Endothelial cell of umbilical vein (primary cell): ENCODE measurements around the gene CACNA2D3. TPM values are rescaled to one million over a fixed set of nuclear protein-coding genes. Genes with fewer than 3 reads are reported as not detected.

ENCODE experiments used
- BruUV-seq: library from RNA; stranded (reverse); fragments of 400-500 nt; replicated peaks from 2 replicates; lab custom pipeline; 2021; lab: Mats Ljungman, UMichigan
- CTCF ChIA-PET: fragments of 300-600, 350-600 bp; sonication (Branson Sonifier 250); formaldehyde crosslinking; loops from one replicate; lab custom pipeline; 2021; ENCODE audit warnings: antibody characterized with exemption, inconsistent platforms; lab: Charles Lee
- POLR2A ChIA-PET: fragments of 300-600, 350-600 bp; sonication (Branson Sonifier 250); formaldehyde crosslinking; loops from one replicate; lab custom pipeline; 2021; ENCODE audit warnings: antibody characterized with exemption, inconsistent platforms; lab: Charles Lee
- DNase-seq: peaks from one replicate; pipeline ENCODE4 v3.0.0-alpha.2; 2011; ENCODE audit warnings: low read depth, low spot score
- FAIRE-seq: peaks from 2 replicates; lab custom pipeline; 2011; peaks lifted over from hg19 to GRCh38; lab: Jason Lieb, UNC
- H2AFZ ChIP-seq: 2 replicates; pipeline ENCODE4 v1.6.0; 2012; ENCODE audit warnings: low read depth, low read length, control low read depth, inconsistent platforms
- H3K27ac ChIP-seq: 2 replicates; pipeline ENCODE4 v1.5.1; 2011; ENCODE audit warnings: low read depth, mild to moderate bottlenecking, control low read depth, low read length, moderate library complexity; ENCODE audit not compliant: insufficient read depth
- H3K27me3 ChIP-seq, 2 experiments: 2 replicates each; pipeline versions ENCODE4 v1.6.0 to v1.6.1; 2011; ENCODE audit warnings: low read length in 2 of 2, mixed read lengths in 1 of 2; ENCODE audit not compliant: control insufficient read depth in 2 of 2, insufficient read depth in 2 of 2
- H3K36me3 ChIP-seq, 2 experiments: 2 replicates in 1 of 2; 3 replicates in 1 of 2; pipeline ENCODE4 v1.5.1; 2011; ENCODE audit warnings: low read length in 2 of 2, mild to moderate bottlenecking in 1 of 2, moderate library complexity in 1 of 2; ENCODE audit not compliant: control insufficient read depth in 2 of 2, insufficient read depth in 2 of 2; ENCODE audit errors: extremely low read depth in 1 of 2
- H3K4me1 ChIP-seq: 3 replicates; pipeline ENCODE4 v1.5.1; 2011; ENCODE audit warnings: mild to moderate bottlenecking, low read length; ENCODE audit not compliant: control insufficient read depth, insufficient read depth; ENCODE audit errors: extremely low read depth
- H3K4me2 ChIP-seq: 2 replicates; pipeline ENCODE4 v1.6.1; 2011; ENCODE audit warnings: low read length, control low read depth, mixed read lengths; ENCODE audit not compliant: insufficient read depth
- H3K4me3 ChIP-seq, 3 experiments: fragments of 200-600 bp in 1 of 3; sonication (generic), shearing (Covaris generic) in 1 of 3; replicated peaks in 1 of 3; 2 replicates each; pipeline ENCODE4 v1.5.1; 2011 to 2016; ENCODE audit warnings: control low read depth in 3 of 3, low read length in 3 of 3, mild to moderate bottlenecking in 2 of 3, inconsistent platforms in 1 of 3, low read depth in 1 of 3, moderate library complexity in 1 of 3; ENCODE audit not compliant: insufficient read depth in 1 of 3
- H3K79me2 ChIP-seq: 2 replicates; pipeline ENCODE4 v1.6.0; 2012; ENCODE audit warnings: low read length, inconsistent platforms; ENCODE audit not compliant: control insufficient read depth, insufficient read depth
- H3K9ac ChIP-seq: replicated peaks from 2 replicates; pipeline ENCODE3; 2011; ENCODE audit warnings: low read length, control low read depth; ENCODE audit not compliant: insufficient read depth; ENCODE audit errors: extremely low read depth
- H3K9me1 ChIP-seq: replicated peaks from 3 replicates; pipeline ENCODE4 v1.6.0; 2011; ENCODE audit warnings: mild to moderate bottlenecking, low read length; ENCODE audit not compliant: control insufficient read depth, insufficient read depth; ENCODE audit errors: extremely low read depth
- H3K9me3 ChIP-seq: replicated peaks from 2 replicates; pipeline ENCODE4 v1.5.1; 2012; ENCODE audit warnings: low read length, inconsistent platforms; ENCODE audit not compliant: control insufficient read depth, insufficient read depth
- H4K20me1 ChIP-seq: replicated peaks from 2 replicates; pipeline ENCODE3; 2011; ENCODE audit warnings: mild to moderate bottlenecking, low read length; ENCODE audit not compliant: control insufficient read depth, insufficient read depth; ENCODE audit errors: extremely low read depth
- CTCF ChIP-seq, 2 donors: IDR thresholded peaks; 1 replicate in 1 of 2; 2 replicates in 1 of 2; pipeline ENCODE4 v1.5.1; 2011; ENCODE audit warnings: low read length in 2 of 2, mild to moderate bottlenecking in 2 of 2, moderate library complexity in 2 of 2, control low read depth in 1 of 2, inconsistent platforms in 1 of 2, low read depth in 1 of 2; ENCODE audit not compliant: insufficient read depth in 1 of 2; ENCODE audit errors: extremely low read depth in 1 of 2
- EZH2 ChIP-seq: IDR thresholded peaks from 2 replicates; pipeline ENCODE4 v1.6.1; 2012; ENCODE audit warnings: borderline replicate concordance, low read depth, mild to moderate bottlenecking, moderate library complexity, low read length, inconsistent platforms; ENCODE audit not compliant: severe bottlenecking
- FOS ChIP-seq: IDR thresholded peaks from 2 replicates; pipeline ENCODE4 v1.6.1; 2011; ENCODE audit warnings: mild to moderate bottlenecking, low read length, moderate library complexity, borderline replicate concordance; ENCODE audit not compliant: insufficient read depth
- GATA2 ChIP-seq: IDR thresholded peaks from 2 replicates; pipeline ENCODE4 v1.7.0; 2011; ENCODE audit warnings: low read depth, mild to moderate bottlenecking, moderate library complexity, mixed read lengths, low read length; ENCODE audit not compliant: insufficient read length, insufficient read depth
- JUN ChIP-seq: IDR thresholded peaks from 2 replicates; pipeline ENCODE4 v1.6.1; 2011; ENCODE audit warnings: borderline replicate concordance, low read depth; ENCODE audit not compliant: insufficient read length, insufficient read depth
- MAX ChIP-seq: IDR thresholded peaks from 2 replicates; pipeline ENCODE4 v1.6.1; 2011; ENCODE audit not compliant: insufficient read depth, insufficient read length
- MYC ChIP-seq: IDR thresholded peaks from one replicate; pipeline ENCODE4 v1.6.1; 2011; ENCODE audit warnings: mild to moderate bottlenecking, low read depth, low read length
- POLR2A ChIP-seq: IDR thresholded peaks from 2 replicates; pipeline ENCODE4 v1.6.1; 2012; ENCODE audit warnings: low read depth, mild to moderate bottlenecking, control low read depth, low read length
- POLR2AphosphoS5 ChIP-seq: IDR thresholded peaks from 2 replicates; pipeline ENCODE4 v1.6.1; 2012; ENCODE audit warnings: low read depth, mild to moderate bottlenecking, control low read depth, low read length, moderate library complexity; ENCODE audit not compliant: insufficient read depth
- dilution Hi-C: fragments of 300-500 bp; cut with MboI; formaldehyde crosslinking; loops from one replicate; pipeline ENCODE4 v1.15.0; 2019; ENCODE audit warnings: low sequenced_read_pairs; ENCODE audit not compliant: extremely low pct_ligation_motif_present
- intact Hi-C: fragments of 100-400 bp; cut with micrococcal nuclease; formaldehyde crosslinking; loops from one replicate; pipeline ENCODE4 v1.10.0; 2022
- polyA plus RNA-seq, 4 experiments: library from polyadenylated mRNA; depleted of rRNA in 3 of 4; stranded (reverse) in 3 of 4; unstranded in 1 of 4; fragments of >200 nt; gene quantifications; 2 replicates each; pipeline versions ENCODE4 v1.2.1 to v1.2.3, GENCODE V29; 2011 to 2012; ENCODE audit warnings: missing spikeins in 1 of 4
- total RNA-seq: library from RNA; stranded (reverse); gene quantifications from 2 replicates; pipeline ENCODE4 v1.2.3, GENCODE V29; 2021

CACNA2D3 gene
- total and polyA plus RNA-seq, 2 donors (not counting 3 experiments of a cell fraction or from before 2014, with no cell fraction given): not detected

- dilution Hi-C loops: no loop called here
- CTCF ChIA-PET: no interaction called here
Observed at GRCh38 chr3:54214845-54215244, 92.5 kb downstream of the CACNA2D3 start.

More at GRCh38 chr3:54214845-54215244, 92.5 kb downstream of the CACNA2D3 start:
- no TSS peak for BruUV-seq
- POLR2A ChIA-PET: no interaction called here
- TF ChIP-seq POLR2AphosphoS5: no peak
- TF ChIP-seq GATA2: no peak
- no peak for TF ChIP-seq POLR2A
- no peak for TF ChIP-seq FOS
- no peak for TF ChIP-seq EZH2
- no peak for TF ChIP-seq MYC
- no peak for TF ChIP-seq CTCF (IDR thresholded peaks at IDR 0.05; ENCODE audit: extremely low read depth in 1 of 2, insufficient read depth in 1 of 2, low read depth in 1 of 2, low read length in 2 of 2)
- TF ChIP-seq JUN: no peak
- TF ChIP-seq MAX: no peak
- Histone ChIP-seq H3K4me1 (no peaks in the 10 kb centered on the region), H3K9ac (no peak overlapping the region), H3K4me3 (no peak overlapping the region), H3K27me3 (no peaks in the 10 kb centered on the region), H3K36me3 (no peaks in the 10 kb centered on the region), H3K79me2 (no peaks in the 10 kb centered on the region), H2AFZ (no peak overlapping the region), H3K9me3 (peaks cover 11% of the 10 kb centered on the region), H3K4me2 (no peak overlapping the region), H4K20me1 (no peaks in the 10 kb centered on the region), H3K27ac (no peak overlapping the region), H3K9me1 (no peaks in the 10 kb centered on the region)
- intact Hi-C loops: no loop called here
- no peak for DNase-seq
- FAIRE-seq: no peak
